SKM-1 treated with dmso at 0.1 percent for 144 hours (cell line): Measurements from ENCODE around the gene GSTM2.
"Not testable (repeated sequence)": the region's sequence is repeated elsewhere in the genome, so short reads cannot be mapped to it uniquely, and the experiment has no call there.

Experiments used
- DNase-seq: peaks from one replicate; lab custom pipeline; 2025; ENCODE audit not compliant: unreplicated experiment; lab: John Stamatoyannopoulos, UW

GSTM2 gene

GRCh38 chr1:109673861-109674260 is 6.0 kb downstream of the GSTM2 start:
- not testable (repeated sequence) for DNase-seq

GRCh38 chr1:109676683-109677381 is 9.0 kb downstream of the GSTM2 start:
- DNase-seq = not testable (repeated sequence)

DNA sequence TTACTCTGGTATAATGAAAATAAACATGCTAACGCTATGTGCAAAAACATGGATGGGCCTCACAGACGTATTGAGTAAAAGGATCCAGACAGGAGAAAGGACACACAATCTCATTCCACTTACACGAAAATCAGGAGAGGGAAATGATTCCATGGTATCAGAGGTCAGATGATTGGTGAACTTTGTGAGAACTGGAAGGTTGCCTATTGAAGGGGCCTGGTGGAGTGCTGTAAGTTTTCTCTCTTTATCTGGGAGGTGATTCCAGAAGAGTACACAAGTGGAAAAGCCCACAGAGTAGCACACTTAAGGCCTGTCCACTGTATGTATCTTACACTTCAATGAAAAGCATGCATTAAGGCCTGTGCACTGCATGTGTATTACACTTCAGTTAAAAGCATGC is 9.6 kb downstream of the GSTM2 start:
- DNase-seq = no peak

GRCh38 chr1:109678637-109679036 is 10.8 kb downstream of the GSTM2 start:
- DNase-seq = not testable (repeated sequence)

- DNase-seq = not testable (repeated sequence)
These were observed 16.9 kb downstream of the GSTM2 start for GRCh38 chr1:109684777-109685176.

GRCh38 chr1:109685399-109685798 is 17.5 kb downstream of the GSTM2 start:
- DNase-seq = not testable (repeated sequence)

GRCh38 chr1:109685890-109686289 is 18.0 kb downstream of the GSTM2 start:
- DNase-seq = not testable (repeated sequence)

DNA sequence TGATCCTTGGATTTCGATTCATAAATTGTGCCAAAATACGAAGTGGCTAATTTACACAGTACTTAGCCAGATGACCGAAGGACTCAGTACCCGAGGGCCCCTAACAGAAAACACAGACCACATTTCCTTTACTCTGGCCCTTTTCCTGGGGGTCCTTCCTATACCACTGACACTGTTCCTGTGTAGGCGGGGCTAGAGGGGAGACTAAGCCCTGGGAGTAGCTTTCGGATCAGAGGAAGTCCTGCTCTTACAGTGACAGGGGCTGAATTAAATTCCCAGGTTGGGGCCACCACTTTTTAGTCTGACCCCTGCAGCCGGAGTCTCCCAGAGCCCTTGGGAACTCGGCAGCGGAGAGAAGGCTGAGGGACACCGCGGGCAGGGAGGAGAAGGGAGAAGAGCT is 19.3 kb downstream of the GSTM2 start:
- not testable (repeated sequence) for DNase-seq

DNA sequence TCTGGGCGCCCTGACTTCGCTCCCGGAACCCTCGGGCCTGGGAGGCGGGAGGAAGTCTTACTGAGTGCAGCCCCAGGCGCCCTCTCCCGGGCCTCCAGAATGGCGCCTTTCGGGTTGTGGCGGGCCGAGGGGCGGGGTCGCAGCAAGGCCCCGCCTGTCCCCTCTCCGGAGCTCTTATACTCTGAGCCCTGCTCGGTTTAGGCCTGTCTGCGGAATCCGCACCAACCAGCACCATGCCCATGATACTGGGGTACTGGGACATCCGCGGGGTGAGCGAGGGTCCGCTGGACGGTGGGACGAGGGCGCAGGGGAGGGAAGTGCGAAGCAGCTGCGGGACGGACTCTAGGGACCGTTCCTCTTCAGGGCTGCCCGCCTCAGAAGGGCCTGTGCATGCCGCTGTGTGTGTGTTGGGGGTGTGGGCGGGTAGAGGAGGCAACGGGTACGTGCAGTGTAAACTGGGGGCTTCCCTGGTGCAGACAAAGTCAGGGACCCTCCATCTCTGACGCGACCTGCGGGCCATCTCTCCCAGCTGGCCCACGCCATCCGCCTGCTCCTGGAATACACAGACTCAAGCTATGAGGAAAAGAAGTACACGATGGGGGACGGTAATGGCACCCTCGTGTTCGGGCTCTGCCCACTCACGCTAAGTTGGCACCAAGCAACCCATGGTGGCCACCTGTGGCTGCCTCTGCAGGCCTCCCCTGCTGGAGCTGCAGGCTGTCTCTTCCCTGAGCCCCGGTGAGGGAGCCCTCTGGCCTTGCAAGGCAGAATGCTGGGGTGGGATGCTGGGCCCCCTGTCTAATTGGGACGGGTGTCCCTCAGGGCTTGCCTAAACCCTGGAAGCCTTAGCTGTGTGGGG is 20.0 kb downstream of the GSTM2 start, which contains the start of gene GSTM1:
Gene GSTM1 (plus strand): TSS at position 177 of the 859 bp plus-strand sequence. CDS start 57 bp downstream, at position 234.
- no peak for DNase-seq

DNA sequence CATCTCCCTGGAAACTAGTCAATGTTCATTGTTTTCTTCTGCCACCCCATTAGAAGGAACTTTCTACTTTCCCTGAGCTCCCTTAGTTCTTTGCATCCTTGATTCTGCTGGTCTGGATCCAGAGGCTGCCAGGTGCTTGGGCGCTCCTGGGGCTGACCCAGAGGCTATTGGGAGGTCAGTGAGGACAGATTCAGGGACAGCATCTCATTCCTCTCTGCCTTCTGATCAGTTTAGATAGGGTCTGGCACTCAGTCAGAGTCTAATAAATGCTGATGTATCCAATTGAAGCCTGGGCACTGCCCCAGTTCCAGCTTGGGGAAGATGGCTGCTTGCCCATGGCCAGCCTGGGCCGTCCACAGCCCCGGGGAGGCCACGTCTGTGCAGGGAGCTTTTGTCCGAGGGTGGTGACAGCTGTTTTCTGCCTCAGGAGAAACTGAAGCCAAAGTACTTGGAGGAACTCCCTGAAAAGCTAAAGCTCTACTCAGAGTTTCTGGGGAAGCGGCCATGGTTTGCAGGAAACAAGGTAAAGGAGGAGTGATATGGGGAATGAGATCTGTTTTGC is 22.1 kb downstream of the GSTM2 start:
- no peak for DNase-seq

DNA sequence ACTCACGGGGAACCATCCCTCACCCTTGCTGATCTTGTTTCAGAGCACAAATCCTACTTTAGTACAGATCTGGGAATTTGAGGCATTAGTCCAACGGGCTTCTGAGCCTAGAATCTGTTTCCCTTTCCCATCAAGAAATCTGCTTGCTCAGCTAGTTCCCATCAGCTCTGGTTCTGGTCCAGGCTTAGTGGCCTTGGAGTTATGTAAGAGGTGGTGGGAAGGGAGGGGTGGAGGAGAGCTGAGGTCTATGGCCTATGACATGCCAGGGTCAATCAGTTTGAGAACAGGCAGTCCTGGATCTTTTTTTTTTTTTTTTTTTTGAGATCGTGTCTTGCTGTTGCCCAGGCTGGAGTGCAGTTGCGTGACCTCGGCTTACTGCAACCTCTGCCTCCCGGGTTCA is 23.9 kb downstream of the GSTM2 start:
- DNase-seq = no peak

GRCh38 chr1:109694400-109694799 is 26.5 kb downstream of the GSTM2 start:
- not testable (repeated sequence) for DNase-seq

GRCh38 chr1:109695138-109695537 is 27.3 kb downstream of the GSTM2 start:
- not testable (repeated sequence) for DNase-seq

DNA sequence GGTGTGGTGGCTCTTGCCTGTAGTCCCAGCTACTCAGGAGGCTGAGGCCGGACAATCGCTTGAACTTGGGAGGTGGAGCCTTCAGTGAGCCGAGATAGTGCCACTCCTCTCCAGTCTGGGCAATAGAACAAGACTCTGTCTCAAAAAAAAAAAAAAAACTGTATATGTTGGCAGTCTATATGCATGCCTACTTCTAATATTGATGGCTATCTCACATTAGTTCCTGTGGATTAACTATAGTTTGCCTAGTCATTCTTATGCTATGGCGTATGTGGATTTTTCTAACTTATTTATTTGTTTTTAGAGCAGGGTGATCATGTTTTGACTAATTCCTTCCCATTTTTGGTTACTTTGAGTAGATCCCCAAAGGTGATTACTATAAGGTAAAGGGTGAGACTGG is 29.2 kb downstream of the GSTM2 start:
- DNase-seq = no peak

GRCh38 chr1:109697861-109698260 is 30.0 kb downstream of the GSTM2 start:
- DNase-seq = not testable (repeated sequence)

DNA sequence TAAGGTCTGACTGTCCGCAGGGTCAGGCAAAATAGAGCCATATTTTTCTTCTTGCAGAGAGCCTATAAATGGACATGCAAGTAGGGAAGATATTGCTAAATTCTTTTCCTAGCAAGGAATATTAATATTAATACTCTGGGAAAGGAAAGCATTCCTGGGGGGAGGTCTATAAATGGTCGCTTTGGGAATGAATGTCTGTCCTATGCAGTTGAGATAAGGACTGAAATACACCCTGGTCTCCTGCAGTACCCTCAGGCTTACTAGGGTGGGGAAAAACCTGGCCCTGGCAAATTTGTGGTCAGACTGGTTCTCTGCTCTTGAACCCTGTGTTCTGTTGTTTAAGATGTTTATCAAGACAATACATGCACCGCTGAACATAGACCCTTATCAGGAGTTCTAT is 35.1 kb downstream of the GSTM2 start:
- DNase-seq = not testable (repeated sequence)

GRCh38 chr1:109704173-109704572 is 36.3 kb downstream of the GSTM2 start:
- no peak for DNase-seq

DNA sequence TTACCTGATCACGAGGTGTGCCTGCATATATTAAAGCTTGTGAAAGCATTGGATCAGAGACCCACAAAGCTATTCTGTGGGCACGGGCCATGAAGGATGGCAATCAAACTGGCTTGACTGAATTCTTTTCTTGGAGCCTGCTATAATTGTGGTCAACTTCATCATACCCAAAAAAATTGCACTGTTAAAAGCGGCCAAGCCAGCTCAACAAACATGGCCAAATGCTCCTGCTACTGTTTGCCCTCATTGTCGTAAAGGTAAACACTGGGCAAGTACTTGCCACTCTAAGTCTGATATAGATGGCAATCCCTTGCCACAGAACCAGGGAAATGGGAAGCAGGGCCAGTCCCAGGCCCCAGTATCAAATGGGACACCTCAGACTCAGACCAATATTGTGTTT is 37.6 kb downstream of the GSTM2 start:
- no peak for DNase-seq

DNA sequence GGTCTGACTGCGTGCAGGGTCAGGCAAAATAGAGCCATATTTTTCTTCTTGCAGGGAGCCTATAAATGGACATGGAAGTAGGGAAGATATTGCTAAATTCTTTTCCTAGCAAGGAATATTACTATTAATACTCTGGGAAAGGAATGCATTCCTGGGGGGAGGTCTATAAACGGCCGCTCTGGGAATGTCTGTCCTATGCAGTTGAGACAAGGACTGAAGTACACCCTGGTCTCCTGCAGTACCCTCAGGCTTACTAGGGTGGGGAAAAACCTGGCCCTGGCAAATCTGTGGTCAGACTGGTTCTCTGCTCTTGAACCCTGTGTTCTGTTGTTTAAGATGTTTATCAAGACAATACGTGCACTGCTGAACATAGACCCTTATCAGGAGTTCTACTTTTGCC is 41.1 kb downstream of the GSTM2 start:
- not testable (repeated sequence) for DNase-seq

GRCh38 chr1:109709822-109710221 is 42.0 kb downstream of the GSTM2 start:
- not testable (repeated sequence) for DNase-seq

- not testable (repeated sequence) for DNase-seq
These were observed 43.9 kb downstream of the GSTM2 start, which contains the start of gene GSTM5 for GRCh38 chr1:109711593-109712320. Gene GSTM5 (plus strand): TSS chr1:109712251. CDS start chr1:109712313, 62 bp downstream.
